Activated CD4-positive, alpha-beta memory T cell treated with anti-CD3 and anti-CD28 coated beads, Interleukin-2, amount 10 ng/mL, durations not matched to agents 7 days and 5 days (primary cell): Measurements from ENCODE around the gene FICD. TPM values are rescaled to one million over a fixed set of nuclear protein-coding genes. Genes with fewer than 3 reads are reported as not detected.
"Not testable (repeated sequence)": the region's sequence is repeated elsewhere in the genome, so short reads cannot be mapped to it uniquely, and the experiment has no call there.

Experiments used
- CTCF ChIA-PET: fragments of 350-600 bp; sonication (Branson Sonifier 250); formaldehyde crosslinking; loops from one replicate; lab custom pipeline; 2021; ENCODE audit warnings: antibody characterized with exemption, inconsistent platforms; lab: Charles Lee
- POLR2A ChIA-PET: fragments of 350-600 bp; sonication (Branson Sonifier 250); formaldehyde crosslinking; loops from one replicate; lab custom pipeline; 2021; ENCODE audit warnings: antibody characterized with exemption; lab: Charles Lee
- DNase-seq: peaks from one replicate; pipeline ENCODE4 v3.0.0-alpha.2; 2020
- H3K27ac Mint-ChIP-seq: one replicate; pipeline ENCODE4 v1.8.0; 2021; ENCODE audit warnings: mild to moderate bottlenecking, mixed read lengths
- H3K27me3 Mint-ChIP-seq: one replicate; pipeline ENCODE4 v1.8.0; 2021; ENCODE audit warnings: mixed read lengths
- H3K36me3 Mint-ChIP-seq: one replicate; pipeline ENCODE4 v1.8.0; 2021; ENCODE audit warnings: low read depth, mixed read lengths
- H3K4me1 Mint-ChIP-seq: one replicate; pipeline ENCODE4 v1.8.0; 2021; ENCODE audit warnings: mixed read lengths
- H3K4me3 Mint-ChIP-seq: one replicate; pipeline ENCODE4 v1.8.0; 2021; ENCODE audit warnings: mild to moderate bottlenecking, mixed read lengths
- H3K9me3 Mint-ChIP-seq: one replicate; pipeline ENCODE4 v1.8.0; 2021; ENCODE audit warnings: mixed read lengths
- total RNA-seq, 2 experiments: library from RNA; stranded (reverse); gene quantifications; one replicate each; pipeline ENCODE4 v1.2.3, GENCODE V29; 2021

The FICD gene
- total RNA-seq, 2 experiments from 2014 or later: 6.3 to 7.1 TPM

DNA sequence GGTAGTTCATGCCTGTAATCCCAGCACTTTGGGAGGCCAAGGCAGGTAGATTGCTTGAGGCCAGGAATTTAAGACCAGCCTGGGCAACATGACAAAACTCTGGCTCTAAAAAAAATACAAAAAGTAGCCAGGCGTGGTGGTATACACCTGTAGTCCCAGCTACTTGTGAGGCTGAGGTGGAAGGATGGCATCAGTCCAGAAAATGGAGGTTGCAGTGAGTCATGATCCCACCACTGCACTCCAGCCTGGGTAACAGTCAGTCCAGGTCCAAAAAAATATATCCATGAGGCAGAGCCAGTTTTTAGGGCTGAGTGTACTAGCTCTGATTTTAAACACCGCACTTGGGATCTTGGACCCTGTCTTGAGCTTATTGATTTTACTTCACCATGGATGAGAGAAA is 30.6 kb upstream of the FICD start:
- POLR2A ChIA-PET: no interaction called here
- Mint-ChIP-seq H3K27ac (no peak overlapping the region), H3K9me3 (peaks cover 5% of the 10 kb centered on the region), H3K4me1 (no peaks in the 10 kb centered on the region), H3K4me3 (no peak overlapping the region), H3K36me3 (no peaks in the 10 kb centered on the region), H3K27me3 (peaks cover 4% of the 10 kb centered on the region)
- DNase-seq: no peak
- CTCF ChIA-PET: no interaction called here

GRCh38 chr12:108484845-108485244 is 30.2 kb upstream of the FICD start:
- Mint-ChIP-seq H3K9me3 (peaks cover 5% of the 10 kb centered on the region), H3K4me3 (no peak overlapping the region), H3K27me3 (peaks cover 4% of the 10 kb centered on the region), H3K36me3 (no peaks in the 10 kb centered on the region), H3K4me1 (no peaks in the 10 kb centered on the region), H3K27ac (no peak overlapping the region)
- no peak for DNase-seq
- POLR2A ChIA-PET: no interaction called here
- CTCF ChIA-PET: no interaction called here

- H3K4me3 Mint-ChIP-seq, H3K27ac Mint-ChIP-seq, CTCF ChIA-PET, H3K9me3 Mint-ChIP-seq, H3K4me1 Mint-ChIP-seq, H3K27me3 Mint-ChIP-seq, H3K36me3 Mint-ChIP-seq, DNase-seq, POLR2A ChIA-PET: not testable (repeated sequence)
Observed at GRCh38 chr12:108485371-108485770, 29.7 kb upstream of the FICD start.

DNA sequence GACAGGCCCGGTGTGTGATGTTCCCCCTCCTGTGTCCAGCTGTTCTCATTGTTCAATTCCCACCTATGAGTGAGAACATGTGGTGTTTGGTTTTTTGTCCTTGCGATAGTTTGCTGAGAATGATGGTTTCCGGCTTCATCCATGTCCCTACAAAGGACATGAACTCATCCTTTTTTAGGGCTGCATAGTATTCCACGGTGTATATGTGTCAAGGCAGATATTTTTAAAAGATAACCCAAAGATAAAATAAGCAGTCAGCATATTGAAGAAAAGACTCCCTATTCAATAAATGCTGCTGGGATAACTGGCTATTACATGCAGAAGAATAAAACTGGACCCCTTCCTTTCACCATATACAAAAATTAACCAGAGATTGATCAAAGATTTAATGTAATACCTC is 28.0 kb upstream of the FICD start:
- CTCF ChIA-PET, POLR2A ChIA-PET, H3K27me3 Mint-ChIP-seq, H3K9me3 Mint-ChIP-seq, H3K4me3 Mint-ChIP-seq, DNase-seq, H3K4me1 Mint-ChIP-seq, H3K36me3 Mint-ChIP-seq, H3K27ac Mint-ChIP-seq: not testable (repeated sequence)

- DNase-seq: no peak
- no peaks in the 10 kb centered on the region for H3K36me3 Mint-ChIP-seq
- H3K4me3 Mint-ChIP-seq: no peak overlapping the region
- H3K27ac Mint-ChIP-seq: no peak overlapping the region
- H3K4me1 Mint-ChIP-seq: no peaks in the 10 kb centered on the region
- H3K9me3 Mint-ChIP-seq: peaks cover 5% of the 10 kb centered on the region
- peaks cover 29% of the 10 kb centered on the region for H3K27me3 Mint-ChIP-seq
- ChIA-PET POLR2A (no interaction called here), CTCF (no interaction called here)
Observed at GRCh38 chr12:108491256-108491655, 23.8 kb upstream of the FICD start.

DNA sequence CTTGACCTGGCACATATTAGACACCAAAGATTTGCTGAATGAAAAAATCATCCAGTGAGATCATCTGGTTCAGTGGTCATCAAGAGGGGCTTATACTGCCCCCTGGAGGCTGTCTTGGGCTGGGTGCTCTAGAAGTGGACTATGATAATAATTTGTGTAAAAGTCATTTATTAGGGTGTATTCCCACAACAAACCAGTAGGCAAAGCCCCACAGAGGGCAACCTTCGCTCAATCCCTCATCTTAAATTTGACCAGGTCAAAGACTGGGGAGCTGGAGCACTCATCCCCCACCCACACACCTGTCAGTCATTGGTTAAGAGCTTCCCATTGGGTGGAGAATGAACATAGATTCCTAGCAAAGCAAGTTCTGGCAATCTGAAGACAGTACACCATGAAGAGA is 20.0 kb upstream of the FICD start:
- Mint-ChIP-seq H3K27me3 (peaks cover 26% of the 10 kb centered on the region), H3K4me3 (no peak overlapping the region), H3K9me3 (no peaks in the 10 kb centered on the region), H3K36me3 (no peaks in the 10 kb centered on the region), H3K27ac (no peak overlapping the region), H3K4me1 (no peaks in the 10 kb centered on the region)
- ChIA-PET POLR2A (no interaction called here), CTCF (interaction anchor here (0.8 to 1.6 kb wide), 4 partner anchors 13 to 261 kb away, joined by 3 to 6 read pairs (median 4); no protein-coding TSS in a partner anchor)
- DNase-seq: peak; percentile 34

DNA sequence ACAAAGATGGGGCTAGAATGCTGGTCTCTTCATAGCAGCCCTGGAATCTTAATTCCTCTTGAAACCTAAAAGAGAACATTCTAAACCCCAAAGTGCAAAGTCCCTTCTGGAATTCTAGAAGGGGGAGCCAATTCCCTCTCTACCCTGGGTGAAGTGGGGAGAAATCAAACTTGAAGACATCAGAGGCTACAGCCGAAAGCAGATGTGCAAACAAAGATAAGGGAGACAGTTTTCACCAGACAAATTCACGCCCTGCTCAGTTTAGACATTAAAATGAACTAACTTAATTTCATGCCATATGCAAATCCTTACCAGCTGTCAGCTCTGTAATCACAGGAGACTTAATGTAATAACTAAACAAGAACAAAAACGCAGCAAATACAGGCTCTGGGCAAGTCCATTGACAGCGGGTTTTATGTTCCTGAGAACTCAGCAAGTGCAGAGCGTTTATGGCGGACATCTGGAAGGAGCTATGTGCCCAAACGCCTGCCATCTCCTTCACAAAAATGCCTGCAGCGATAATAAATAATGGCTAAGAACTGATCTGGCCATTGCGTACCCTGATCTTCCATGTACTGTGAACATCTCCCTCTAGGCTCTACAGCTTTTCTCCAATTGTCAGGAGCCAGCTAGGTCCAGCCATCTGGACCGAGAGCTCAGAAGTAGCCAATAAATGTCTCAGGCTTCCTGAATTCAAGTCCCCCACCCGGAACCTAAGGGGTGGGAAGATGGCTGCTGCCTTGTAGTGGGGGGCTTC is 19.1 kb upstream of the FICD start:
- ChIA-PET POLR2A (no interaction called here), CTCF (interaction anchor here (0.8 to 1.4 kb wide), 3 partner anchors 10 to 16 kb away, joined by 3 to 4 read pairs (median 3); no protein-coding TSS in a partner anchor)
- Mint-ChIP-seq H3K36me3 (no peaks in the 10 kb centered on the region), H3K27me3 (peaks cover 24% of the 10 kb centered on the region), H3K27ac (no peak overlapping the region), H3K4me1 (no peaks in the 10 kb centered on the region), H3K9me3 (no peaks in the 10 kb centered on the region), H3K4me3 (no peak overlapping the region)
- DNase-seq: no peak

GRCh38 chr12:108498136-108498535 is 16.9 kb upstream of the FICD start:
- Mint-ChIP-seq H3K27me3 (peaks cover 14% of the 10 kb centered on the region), H3K4me3 (no peak overlapping the region), H3K27ac (no peak overlapping the region), H3K36me3 (peaks cover 4% of the 10 kb centered on the region), H3K9me3 (peaks cover 12% of the 10 kb centered on the region), H3K4me1 (no peaks in the 10 kb centered on the region)
- POLR2A ChIA-PET: no interaction called here
- no peak for DNase-seq
- CTCF ChIA-PET: no interaction called here

GRCh38 chr12:108502922-108503321 is 12.2 kb upstream of the FICD start:
- peaks cover 19% of the 10 kb centered on the region for H3K9me3 Mint-ChIP-seq
- no peak for DNase-seq
- ChIA-PET CTCF (no interaction called here), POLR2A (no interaction called here)
- no peak overlapping the region for H3K4me3 Mint-ChIP-seq
- H3K27ac Mint-ChIP-seq: no peak overlapping the region
- no peaks in the 10 kb centered on the region for H3K27me3 Mint-ChIP-seq
- H3K36me3 Mint-ChIP-seq: peaks cover 7% of the 10 kb centered on the region
- H3K4me1 Mint-ChIP-seq: no peaks in the 10 kb centered on the region

DNA sequence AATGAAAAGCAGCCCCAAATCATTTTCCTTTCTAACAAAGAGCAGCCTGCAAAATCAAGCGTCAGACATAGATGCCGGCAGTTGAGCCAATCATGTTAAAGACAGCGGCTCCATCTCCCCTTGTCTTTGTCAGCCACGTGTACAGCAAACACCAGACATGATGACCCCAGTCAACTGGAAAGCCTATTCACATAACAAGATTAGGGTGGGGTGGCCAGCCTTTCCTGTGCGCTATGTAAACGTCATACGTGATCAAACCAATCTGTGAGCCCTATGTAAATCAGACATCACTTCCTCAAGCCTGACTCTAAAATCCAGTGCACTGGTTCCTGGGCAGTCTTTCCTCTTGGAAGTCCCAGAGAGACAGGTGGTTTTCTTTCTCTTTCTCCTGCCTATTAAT is 9.9 kb upstream of the FICD start:
- peaks cover 19% of the 10 kb centered on the region for H3K9me3 Mint-ChIP-seq
- H3K4me1 Mint-ChIP-seq: peaks cover 6% of the 10 kb centered on the region
- POLR2A ChIA-PET: no interaction called here
- H3K36me3 Mint-ChIP-seq: peaks cover 7% of the 10 kb centered on the region
- H3K4me3 Mint-ChIP-seq: no peak overlapping the region
- no peak overlapping the region for H3K27ac Mint-ChIP-seq
- CTCF ChIA-PET: no interaction called here
- DNase-seq: no peak
- H3K27me3 Mint-ChIP-seq: no peaks in the 10 kb centered on the region

- Mint-ChIP-seq H3K4me3 (no peak overlapping the region), H3K36me3 (peaks cover 3% of the 10 kb centered on the region), H3K4me1 (peaks cover 17% of the 10 kb centered on the region), H3K9me3 (peaks cover 8% of the 10 kb centered on the region), H3K27me3 (no peaks in the 10 kb centered on the region), H3K27ac (no peak overlapping the region)
- POLR2A ChIA-PET: no interaction called here
- CTCF ChIA-PET: interaction anchor here (0.7 to 1.5 kb wide), 2 partner anchors 11 to 13 kb away, joined by 3 to 4 read pairs; no protein-coding TSS in a partner anchor
- no peak for DNase-seq
Observed at GRCh38 chr12:108507971-108508642, 7.0 kb upstream of the FICD start.

DNA sequence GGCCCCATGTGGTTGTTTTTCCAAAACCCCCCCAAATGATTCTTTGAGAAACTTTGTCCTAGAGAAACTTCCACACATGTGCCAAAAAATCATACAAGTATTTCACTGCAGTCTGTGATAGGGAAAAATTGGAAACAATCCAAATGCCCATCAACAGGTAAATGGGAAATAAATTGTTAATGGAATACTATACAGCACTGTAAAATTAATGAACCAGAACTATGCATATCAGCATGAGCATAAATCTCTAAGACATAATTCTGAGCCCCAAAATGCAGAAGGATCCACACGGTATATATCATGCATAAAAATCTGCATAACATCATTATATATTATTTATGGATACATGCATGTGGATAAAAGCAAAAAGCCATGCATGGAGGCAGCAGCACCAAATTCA is 5.3 kb upstream of the FICD start:
- Mint-ChIP-seq H3K36me3 (no peaks in the 10 kb centered on the region), H3K4me3 (no peak overlapping the region), H3K9me3 (no peaks in the 10 kb centered on the region), H3K4me1 (peaks cover 26% of the 10 kb centered on the region), H3K27ac (no peak overlapping the region), H3K27me3 (no peaks in the 10 kb centered on the region)
- CTCF ChIA-PET: interaction anchor here (1.1 kb wide), 1 partner anchor 18 kb away, joined by 3 read pairs; no protein-coding TSS in a partner anchor
- DNase-seq: no peak
- POLR2A ChIA-PET: interaction anchor here (0.9 kb wide), 1 partner anchor 51 kb away, joined by 3 read pairs; the partner anchor contains the start of gene SART3

GRCh38 chr12:108510836-108511235 is 4.2 kb upstream of the FICD start:
- no peak overlapping the region for H3K27ac Mint-ChIP-seq
- no peaks in the 10 kb centered on the region for H3K9me3 Mint-ChIP-seq
- DNase-seq: no peak
- no peaks in the 10 kb centered on the region for H3K27me3 Mint-ChIP-seq
- H3K4me1 Mint-ChIP-seq: peaks cover 30% of the 10 kb centered on the region
- ChIA-PET POLR2A (no interaction called here), CTCF (interaction anchor here (1.1 kb wide), 1 partner anchor 17 kb away, joined by 3 read pairs; no protein-coding TSS in a partner anchor)
- no peak overlapping the region for H3K4me3 Mint-ChIP-seq
- H3K36me3 Mint-ChIP-seq: no peaks in the 10 kb centered on the region
